ENCODE data around the gene LSM5. TPM values are rescaled to one million over a fixed set of nuclear protein-coding genes. Genes with fewer than 3 reads are reported as not detected.
"Not testable (repeated sequence)": the region's sequence is repeated elsewhere in the genome, so short reads cannot be mapped to it uniquely, and the experiment has no call there.

Gene LSM5
- total RNA-seq, 1 donor from 2014 or later = 99.2 TPM

DNA sequence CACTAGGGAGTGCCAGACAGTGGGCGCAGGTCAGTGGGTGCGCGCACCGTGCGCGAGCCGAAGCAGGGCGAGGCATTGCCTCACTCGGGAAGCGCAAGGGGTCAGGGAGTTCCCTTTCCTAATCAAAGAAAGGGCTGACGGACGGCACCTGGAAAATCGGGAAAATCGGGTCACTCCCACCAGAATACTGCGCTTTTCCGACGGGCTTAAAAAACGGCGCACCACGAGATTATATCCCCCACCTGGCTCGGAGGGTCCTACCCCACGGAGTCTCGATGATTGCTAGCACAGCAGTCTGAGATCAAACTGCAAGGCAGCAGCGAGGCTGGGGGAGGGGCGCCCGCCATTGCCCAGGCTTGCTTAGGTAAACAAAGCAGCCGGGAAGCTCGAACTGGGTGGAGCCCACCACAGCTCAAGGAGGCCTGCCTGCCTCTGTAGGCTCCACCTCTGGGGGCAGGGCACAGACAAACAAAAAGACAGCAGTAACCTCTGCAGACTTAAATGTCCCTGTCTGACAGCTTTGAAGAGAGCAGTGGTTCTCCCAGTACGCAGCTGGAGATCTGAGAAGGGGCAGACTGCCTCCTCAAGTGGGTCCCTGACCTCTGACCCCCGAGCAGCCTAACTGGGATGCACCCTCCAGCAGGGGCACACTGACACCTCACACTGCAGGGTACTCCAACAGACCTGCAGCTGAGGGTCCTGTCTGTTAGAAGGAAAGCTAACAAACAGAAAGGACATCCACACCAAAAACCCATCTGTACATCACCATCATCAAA is 25.4 kb downstream of the LSM5 start:
- H3K27ac Mint-ChIP-seq; H3K27me3 Mint-ChIP-seq; H3K9me3 Mint-ChIP-seq; H3K4me1 Mint-ChIP-seq; H3K36me3 Mint-ChIP-seq (ENCODE audit: low read depth); DNase-seq; intact Hi-C loops (cut with micrococcal nuclease); H3K4me3 Mint-ChIP-seq: not testable (repeated sequence)

DNA sequence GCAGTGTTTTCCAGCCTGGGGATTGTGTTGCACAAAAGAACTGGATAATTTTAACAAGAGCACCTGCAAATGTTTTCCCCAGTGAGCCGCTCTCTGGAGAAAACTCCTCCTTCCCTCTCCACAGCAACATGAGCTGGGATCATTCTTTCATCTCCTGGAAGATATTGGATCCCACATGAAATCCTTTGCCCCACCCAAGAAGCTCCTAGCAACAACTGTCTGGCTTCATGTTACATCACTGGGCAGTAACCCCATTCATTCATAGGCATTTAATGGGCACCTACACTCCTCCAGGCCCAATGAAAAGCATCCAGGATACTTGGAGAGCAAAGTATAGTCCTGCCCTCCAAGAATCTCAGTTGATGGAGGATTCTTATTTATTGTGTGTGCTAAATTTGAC is 27.2 kb downstream of the LSM5 start:
- H3K9me3 Mint-ChIP-seq = no peaks in the 10 kb centered on the region
- no peak for DNase-seq
- no peak overlapping the region for H3K4me3 Mint-ChIP-seq
- no peak overlapping the region for H3K27ac Mint-ChIP-seq
- H3K4me1 Mint-ChIP-seq = no peaks in the 10 kb centered on the region
- no peaks in the 10 kb centered on the region for H3K36me3 Mint-ChIP-seq (ENCODE audit: low read depth)
- intact Hi-C loops (cut with micrococcal nuclease) = no loop called here
- H3K27me3 Mint-ChIP-seq = no peaks in the 10 kb centered on the region

DNA sequence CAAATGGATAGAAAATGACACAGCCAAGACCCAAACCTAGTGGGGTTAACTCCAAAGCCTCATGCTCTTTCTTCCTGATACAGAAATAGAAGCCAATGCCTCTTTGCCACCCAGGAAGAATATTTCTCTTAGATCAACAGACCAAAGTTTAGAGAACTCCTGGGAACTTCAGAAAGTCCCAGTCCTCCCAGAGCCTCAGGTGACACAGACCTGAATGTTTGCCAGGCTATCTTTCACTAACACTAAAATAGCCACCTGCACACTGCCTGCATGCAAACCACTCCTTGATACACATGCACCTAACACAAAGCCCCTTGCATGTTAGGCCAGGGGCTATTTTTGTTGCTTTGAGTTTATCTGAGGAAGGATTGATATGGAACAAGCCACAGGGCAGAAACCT is 27.7 kb downstream of the LSM5 start:
- Mint-ChIP-seq H3K36me3 (ENCODE audit: low read depth) (no peaks in the 10 kb centered on the region), H3K4me3 (no peak overlapping the region), H3K27me3 (no peaks in the 10 kb centered on the region), H3K9me3 (no peaks in the 10 kb centered on the region), H3K27ac (no peak overlapping the region), H3K4me1 (no peaks in the 10 kb centered on the region)
- intact Hi-C loops (cut with micrococcal nuclease) = no loop called here
- no peak for DNase-seq

DNA sequence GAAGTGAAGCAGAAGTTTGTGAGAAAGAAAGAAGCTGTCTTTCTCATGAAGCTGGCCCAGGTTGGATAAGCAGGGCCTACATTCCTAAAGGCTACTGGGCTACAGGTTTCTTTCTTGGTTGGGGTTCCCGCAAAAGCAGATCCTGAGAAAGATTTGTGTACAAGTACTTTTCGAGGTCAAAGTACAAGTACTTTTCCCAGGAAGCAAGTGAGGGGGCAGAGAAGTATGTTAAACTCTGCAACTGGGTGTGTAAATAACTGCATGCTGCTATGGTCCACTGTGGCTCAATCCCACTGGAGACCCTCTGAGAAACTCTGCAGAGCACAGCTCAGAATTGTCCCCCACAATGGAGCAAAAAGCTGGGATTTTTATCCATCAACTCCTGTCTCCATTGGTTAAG is 28.7 kb downstream of the LSM5 start:
- DNase-seq = no peak
- no peaks in the 10 kb centered on the region for H3K4me1 Mint-ChIP-seq
- intact Hi-C loops (cut with micrococcal nuclease) = no loop called here
- no peak overlapping the region for H3K27ac Mint-ChIP-seq
- H3K9me3 Mint-ChIP-seq = no peaks in the 10 kb centered on the region
- no peak overlapping the region for H3K4me3 Mint-ChIP-seq
- H3K27me3 Mint-ChIP-seq = no peaks in the 10 kb centered on the region
- no peaks in the 10 kb centered on the region for H3K36me3 Mint-ChIP-seq (ENCODE audit: low read depth)

DNA sequence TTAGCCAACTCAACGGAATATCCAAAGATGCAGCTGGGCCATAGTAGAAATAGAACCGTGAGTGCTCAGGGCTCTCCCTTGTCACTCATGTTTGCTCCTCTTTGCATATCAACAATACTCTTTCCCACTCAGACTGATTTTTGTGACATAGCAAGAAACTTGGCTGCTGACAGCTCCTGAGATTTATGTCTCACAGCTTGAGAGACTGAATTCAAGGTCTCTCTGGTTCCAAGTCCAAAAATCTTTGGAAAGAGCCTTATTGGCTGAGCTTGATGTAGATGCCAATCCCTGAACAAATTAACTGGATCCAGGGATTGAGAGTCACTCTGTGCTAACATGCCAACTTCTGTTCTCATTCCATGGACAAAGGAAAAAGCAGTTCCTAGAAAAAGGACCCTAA is 30.4 kb downstream of the LSM5 start:
- intact Hi-C loops (cut with micrococcal nuclease) = no loop called here
- Mint-ChIP-seq H3K4me1 (no peaks in the 10 kb centered on the region), H3K9me3 (no peaks in the 10 kb centered on the region), H3K4me3 (no peak overlapping the region), H3K27me3 (no peaks in the 10 kb centered on the region), H3K36me3 (ENCODE audit: low read depth) (no peaks in the 10 kb centered on the region), H3K27ac (no peak overlapping the region)
- DNase-seq = no peak

DNA sequence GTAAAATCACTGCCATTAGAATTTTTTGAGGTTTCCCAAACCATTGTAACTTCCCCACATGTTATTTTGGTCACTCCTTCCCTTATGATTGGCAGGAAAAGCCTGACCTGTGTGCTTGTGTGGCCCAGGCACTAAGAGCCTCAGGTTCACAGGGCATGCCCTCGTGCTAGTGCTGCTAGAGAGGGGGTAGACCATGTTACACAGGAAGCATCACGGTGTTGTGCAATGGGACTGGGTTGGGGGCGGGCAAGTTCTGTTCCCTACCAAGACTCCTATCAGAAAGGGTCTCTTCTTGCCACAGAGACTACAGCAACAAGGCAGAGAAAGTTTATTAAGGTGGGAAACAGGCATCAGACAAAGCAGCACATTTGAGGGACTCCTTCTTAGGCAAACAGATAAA is 32.2 kb downstream of the LSM5 start:
- Mint-ChIP-seq H3K27ac (no peak overlapping the region), H3K4me1 (no peaks in the 10 kb centered on the region), H3K27me3 (no peaks in the 10 kb centered on the region), H3K36me3 (ENCODE audit: low read depth) (no peaks in the 10 kb centered on the region), H3K4me3 (no peak overlapping the region), H3K9me3 (no peaks in the 10 kb centered on the region)
- intact Hi-C loops (cut with micrococcal nuclease) = no loop called here
- DNase-seq = no peak

DNA sequence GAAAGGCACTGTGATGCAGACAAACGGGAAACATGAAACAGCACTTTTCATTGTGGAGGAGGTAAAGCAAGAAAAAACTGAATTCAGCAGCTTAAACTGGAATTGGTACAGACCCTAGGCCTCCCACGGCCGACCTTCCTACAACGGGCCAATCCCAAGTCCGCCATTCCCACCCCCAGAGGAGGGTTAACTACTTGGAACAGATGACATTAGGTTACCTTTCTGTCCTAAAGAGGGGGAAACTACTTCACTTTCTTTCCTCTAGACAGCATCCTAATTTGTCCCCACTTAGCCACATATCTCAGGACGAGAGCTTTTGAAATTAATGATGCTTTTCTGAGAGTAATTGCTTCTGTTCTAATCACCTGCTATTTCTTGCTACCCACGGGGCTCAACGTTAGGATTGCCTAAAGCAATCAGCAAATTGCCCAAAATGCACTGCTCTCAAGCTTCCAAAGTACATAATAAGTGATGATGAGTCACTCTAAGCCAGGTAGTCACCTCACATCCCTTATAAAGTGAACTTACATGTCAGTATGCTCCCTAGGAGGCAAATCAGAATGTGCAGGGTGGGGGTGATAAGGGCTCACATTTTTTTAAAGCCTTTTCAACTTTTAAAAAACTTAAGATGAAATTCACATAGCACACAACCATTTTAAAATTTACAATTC is 36.7 kb downstream of the LSM5 start:
- Mint-ChIP-seq H3K27me3 (no peaks in the 10 kb centered on the region), H3K4me1 (no peaks in the 10 kb centered on the region), H3K9me3 (no peaks in the 10 kb centered on the region), H3K4me3 (no peak overlapping the region), H3K36me3 (ENCODE audit: low read depth) (no peaks in the 10 kb centered on the region), H3K27ac (no peak overlapping the region)
- no peak for DNase-seq
- intact Hi-C loops (cut with micrococcal nuclease) = no loop called here

DNA sequence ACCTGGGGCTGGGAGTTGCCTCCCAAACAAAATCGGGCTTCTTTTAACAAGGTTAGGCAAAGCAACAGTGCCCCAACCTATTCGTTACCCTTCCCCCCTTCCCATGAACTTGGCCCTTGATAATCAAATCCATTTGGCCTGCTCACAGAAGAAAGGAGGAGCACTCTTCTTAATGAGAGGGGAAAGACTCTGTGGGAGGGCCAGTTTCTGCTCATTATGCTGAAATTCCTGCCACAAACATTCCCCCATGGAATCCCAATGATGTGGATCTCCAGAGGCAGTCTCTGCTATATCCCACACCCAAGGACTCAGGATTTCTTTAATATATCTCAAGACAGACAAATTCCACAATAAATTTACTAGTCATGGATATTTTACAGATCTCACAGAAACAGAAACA is 43.0 kb downstream of the LSM5 start:
- no peak overlapping the region for H3K27ac Mint-ChIP-seq
- intact Hi-C loops (cut with micrococcal nuclease) = no loop called here
- H3K4me1 Mint-ChIP-seq = no peaks in the 10 kb centered on the region
- no peak for DNase-seq
- no peak overlapping the region for H3K4me3 Mint-ChIP-seq
- H3K36me3 Mint-ChIP-seq (ENCODE audit: low read depth) = no peaks in the 10 kb centered on the region
- no peaks in the 10 kb centered on the region for H3K27me3 Mint-ChIP-seq
- no peaks in the 10 kb centered on the region for H3K9me3 Mint-ChIP-seq

DNA sequence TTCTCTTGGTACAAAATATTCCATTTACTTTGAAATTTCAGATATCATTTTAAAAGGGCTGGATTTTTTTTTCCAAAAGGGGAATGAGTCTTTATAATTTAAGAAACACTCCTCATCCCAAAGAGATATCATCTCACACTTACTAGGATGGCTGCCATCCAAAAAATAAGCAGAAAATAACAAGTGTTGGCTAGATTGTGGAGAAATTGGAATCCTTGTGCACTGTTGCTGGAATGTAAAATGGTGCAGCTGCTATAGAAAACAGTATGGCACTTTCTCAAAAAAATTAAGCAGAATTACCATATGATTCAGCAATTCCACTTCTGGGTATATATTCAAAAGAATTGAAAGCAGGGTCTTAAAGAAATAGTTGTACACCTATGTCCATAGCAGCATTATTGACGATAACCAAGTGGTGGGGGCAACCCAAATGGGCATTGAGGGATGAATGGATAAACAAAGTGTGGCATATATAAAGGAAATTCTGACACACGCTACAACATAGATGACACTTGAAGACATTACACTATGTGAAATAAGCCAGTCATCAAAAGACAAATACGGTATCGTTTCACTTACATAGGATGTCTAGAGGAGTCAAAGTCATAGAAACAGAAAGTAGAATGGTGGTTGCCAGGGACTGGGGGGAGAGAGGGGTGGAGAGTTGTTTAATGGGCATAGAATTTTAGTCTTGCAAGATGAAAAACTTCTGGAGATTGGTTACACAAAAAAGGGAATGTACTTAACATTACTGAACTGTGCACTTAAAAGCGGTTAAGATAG is 53.8 kb downstream of the LSM5 start:
- DNase-seq = no peak
- intact Hi-C loops (cut with micrococcal nuclease) = no loop called here
- no peaks in the 10 kb centered on the region for H3K9me3 Mint-ChIP-seq
- no peaks in the 10 kb centered on the region for H3K36me3 Mint-ChIP-seq (ENCODE audit: low read depth)
- H3K4me3 Mint-ChIP-seq = no peak overlapping the region
- no peaks in the 10 kb centered on the region for H3K27me3 Mint-ChIP-seq
- no peak overlapping the region for H3K27ac Mint-ChIP-seq
- H3K4me1 Mint-ChIP-seq = no peaks in the 10 kb centered on the region

Other genes starting within 250 kb of the LSM5 start
- gene AVL9, start 5.1 kb upstream of the LSM5 start, total RNA-seq = 44.6 and 49.1 TPM in 2 replicates